Colonic mucosa (tissue), 4 donors: ENCODE results near the gene SARDH. TPM values are rescaled to one million over a fixed set of nuclear protein-coding genes. Genes with fewer than 3 reads are reported as not detected.

Source experiments
- DNase-seq: peaks from one replicate; pipeline ENCODE4 v3.0.0-alpha.2; 2020
- H3K27ac ChIP-seq: fragments of 200-600 bp; one replicate; pipeline ENCODE4 v1.8.0; 2021
- H3K27me3 ChIP-seq: fragments of 200-600 bp; one replicate; pipeline ENCODE4 v1.8.0; 2021
- H3K36me3 ChIP-seq: fragments of 200-600 bp; one replicate; pipeline ENCODE4 v1.8.0; 2021
- H3K4me1 ChIP-seq: fragments of 200-600 bp; one replicate; pipeline ENCODE4 v1.8.0; 2021; ENCODE audit warnings: mild to moderate bottlenecking
- H3K4me3 ChIP-seq: fragments of 200-600 bp; one replicate; pipeline ENCODE4 v1.8.0; 2021
- H3K9ac ChIP-seq, 2 donors: one replicate each; pipeline ENCODE4 v1.7.0; 2013; ENCODE audit warnings: control low read depth in 2 of 2, low read depth in 2 of 2, low read length in 2 of 2
- H3K9me3 ChIP-seq: fragments of 200-600 bp; one replicate; pipeline ENCODE4 v1.8.0; 2021
- CTCF ChIP-seq: fragments of 200-600 bp; IDR thresholded peaks from one replicate; pipeline ENCODE4 v1.8.0; 2022; ENCODE audit warnings: antibody characterized with exemption, mild to moderate bottlenecking
- intact Hi-C: fragments of 100-400 bp; cut with DNase I; formaldehyde crosslinking; loops from one replicate; pipeline ENCODE4 v1.14.1; 2022
- total RNA-seq, 2 donors: library from RNA; stranded (reverse); fragmentation: NEBNext Ultra II Directional in 1 of 2; extraction: Animal tissue kit (Norgen Biotek cat#: 25700) in 1 of 2; gene quantifications; one replicate each; pipeline ENCODE4 v1.2.1, GENCODE V29; 2021
- donor health status: healthy.
- donor health status: DM: no; HTN: no; CAD: no.
- donor health status: DM: no; HTN: no; CAD: no.

Gene SARDH
- total RNA-seq, 2 donors from 2014 or later = 0.66 to 1.3 TPM

DNA sequence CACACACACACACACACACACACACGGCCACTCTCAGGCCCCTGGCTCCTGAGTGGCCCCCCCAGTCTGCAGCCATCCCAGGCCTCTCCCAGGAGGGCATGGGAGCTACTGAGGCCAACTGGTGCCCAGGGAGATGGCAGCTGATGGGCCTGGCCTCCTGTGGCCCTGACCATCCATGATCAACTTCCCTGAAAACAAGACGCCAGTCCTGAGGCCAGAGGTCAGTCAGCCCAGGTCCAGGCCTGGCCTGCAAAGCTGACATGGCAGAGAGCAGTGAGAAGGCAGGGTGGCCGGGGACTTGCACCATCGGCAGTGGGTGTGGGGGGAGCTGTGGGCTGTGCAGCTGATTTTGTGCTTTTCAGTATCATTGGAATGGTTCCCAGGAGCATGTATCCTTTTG, 47.0 kb downstream of the SARDH start:
- Histone ChIP-seq H3K4me3 (no peak overlapping the region), H3K9me3 (no peaks in the 10 kb centered on the region), H3K36me3 (no peaks in the 10 kb centered on the region), H3K9ac (no peak overlapping the region), H3K4me1 (no peaks in the 10 kb centered on the region), H3K27me3 (no peaks in the 10 kb centered on the region), H3K27ac (no peak overlapping the region)
- no peak for DNase-seq
- intact Hi-C loops = no loop called here
- no peak for TF ChIP-seq CTCF

- H3K9ac ChIP-seq = no peak overlapping the region
- no peaks in the 10 kb centered on the region for H3K9me3 ChIP-seq
- H3K36me3 ChIP-seq = no peaks in the 10 kb centered on the region
- H3K27me3 ChIP-seq = no peaks in the 10 kb centered on the region
- H3K4me1 ChIP-seq = no peaks in the 10 kb centered on the region
- H3K4me3 ChIP-seq = no peak overlapping the region
- TF ChIP-seq CTCF = no peak
- DNase-seq = no peak
- intact Hi-C loops = no loop called here
- H3K27ac ChIP-seq = no peak overlapping the region
These were observed 48.0 kb downstream of the SARDH start for GRCh38 chr9:133690081-133690561.

DNA sequence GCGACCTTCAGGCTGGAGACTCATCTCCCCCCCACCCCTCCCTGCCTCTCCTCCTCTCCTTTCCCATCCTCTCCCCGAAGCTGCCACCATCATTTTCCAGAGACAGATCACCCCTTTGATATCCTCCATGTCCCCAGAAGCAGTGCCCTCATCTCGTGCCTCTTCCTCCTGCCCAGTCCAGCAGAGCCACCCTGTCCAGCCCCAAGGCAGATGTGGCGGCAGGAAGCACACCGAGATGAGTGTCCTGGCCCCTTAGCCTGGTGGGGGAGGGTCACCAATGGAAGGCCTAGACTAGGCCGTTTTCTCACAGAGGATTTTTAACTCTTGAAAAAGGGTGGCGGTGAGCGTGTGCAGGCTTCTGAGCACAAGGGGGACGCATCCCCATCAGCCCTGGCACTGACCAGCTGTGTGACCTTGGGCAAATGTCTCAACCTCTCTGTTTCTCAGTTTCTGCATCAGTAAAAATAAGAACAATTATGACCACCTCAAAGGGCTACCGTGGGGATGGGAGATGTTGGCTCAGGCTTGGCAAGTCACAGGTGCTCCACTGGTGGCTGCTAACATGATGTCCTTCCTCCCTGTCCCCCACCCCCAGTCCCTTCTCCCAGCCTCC, 48.9 kb downstream of the SARDH start:
- no peaks in the 10 kb centered on the region for H3K36me3 ChIP-seq
- H3K4me3 ChIP-seq = no peak overlapping the region
- intact Hi-C loops = no loop called here
- DNase-seq = no peak
- no peak overlapping the region for H3K9ac ChIP-seq
- no peaks in the 10 kb centered on the region for H3K27me3 ChIP-seq
- no peaks in the 10 kb centered on the region for H3K4me1 ChIP-seq
- H3K9me3 ChIP-seq = no peaks in the 10 kb centered on the region
- no peak for TF ChIP-seq CTCF
- no peak overlapping the region for H3K27ac ChIP-seq

DNA sequence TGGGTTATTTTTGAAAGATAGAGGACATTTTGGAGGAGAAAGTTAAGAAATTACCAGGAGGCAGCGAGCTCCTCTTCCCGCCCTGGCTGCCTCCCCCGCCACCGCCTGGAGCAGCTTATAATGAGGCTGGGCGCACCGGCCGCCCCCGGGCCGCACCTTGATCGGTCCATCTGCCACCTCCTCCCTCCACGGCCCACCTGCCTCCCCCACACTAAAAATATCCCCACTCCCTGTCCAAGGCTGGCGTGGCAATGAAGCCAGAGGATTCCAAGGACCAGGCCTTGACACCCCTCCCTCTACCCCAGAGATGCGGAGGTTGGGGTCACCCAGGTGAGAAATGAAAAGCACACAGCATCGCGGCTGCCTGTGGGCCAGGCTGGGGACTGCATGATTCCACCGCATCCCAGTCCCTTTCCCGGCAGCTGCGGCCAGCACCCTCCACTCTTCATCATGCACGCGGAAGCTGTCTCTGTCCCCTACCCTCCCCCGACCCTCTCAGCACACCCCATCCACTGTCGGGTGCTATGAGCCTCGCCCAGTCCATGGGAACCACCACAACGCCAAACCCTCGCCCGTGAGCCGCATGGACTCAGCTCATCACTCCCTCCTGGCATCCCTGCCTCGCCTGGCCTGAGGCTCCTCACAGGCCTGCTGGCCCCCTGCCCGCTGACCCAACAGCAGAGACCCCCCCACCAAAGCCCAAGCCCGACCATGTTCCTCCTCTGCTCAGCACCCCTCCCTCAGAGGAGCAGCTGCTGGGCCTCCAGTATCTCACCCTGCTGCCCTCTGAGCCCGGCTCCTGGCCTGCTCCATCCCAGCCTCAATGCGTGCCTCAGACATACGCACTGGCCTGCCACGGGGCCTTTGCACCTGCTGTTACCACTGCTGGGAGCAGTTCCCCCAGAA, 50.0 kb downstream of the SARDH start:
- H3K9me3 ChIP-seq = no peaks in the 10 kb centered on the region
- no peaks in the 10 kb centered on the region for H3K4me1 ChIP-seq
- H3K27ac ChIP-seq = no peak overlapping the region
- no peaks in the 10 kb centered on the region for H3K36me3 ChIP-seq
- no peak overlapping the region for H3K9ac ChIP-seq
- no peaks in the 10 kb centered on the region for H3K27me3 ChIP-seq
- intact Hi-C loops = no loop called here
- no peak for DNase-seq
- H3K4me3 ChIP-seq = no peak overlapping the region
- no peak for TF ChIP-seq CTCF

GRCh38 chr9:133686642-133687575, 51.2 kb downstream of the SARDH start:
- Histone ChIP-seq H3K27me3 (no peaks in the 10 kb centered on the region), H3K9ac (no peak overlapping the region), H3K4me3 (no peak overlapping the region), H3K9me3 (no peaks in the 10 kb centered on the region), H3K36me3 (no peaks in the 10 kb centered on the region), H3K27ac (no peak overlapping the region), H3K4me1 (no peaks in the 10 kb centered on the region)
- no peak for TF ChIP-seq CTCF
- no peak for DNase-seq
- intact Hi-C loops = no loop called here
